HL-60 (cell line): ENCODE results near the gene INPP4B.

Experiments
- POLR2AphosphoS5 ChIP-seq: IDR thresholded peaks from 2 replicates; pipeline ENCODE4 v1.6.1; 2012; ENCODE audit warnings: low read depth
- TF ChIP-seq, protein P1 (sequence below): IDR thresholded peaks from one replicate; pipeline ENCODE4 v1.5.1; 2011; ENCODE audit warnings: low read length, control low read depth, inconsistent platforms; ENCODE audit not compliant: insufficient read depth

DNA sequence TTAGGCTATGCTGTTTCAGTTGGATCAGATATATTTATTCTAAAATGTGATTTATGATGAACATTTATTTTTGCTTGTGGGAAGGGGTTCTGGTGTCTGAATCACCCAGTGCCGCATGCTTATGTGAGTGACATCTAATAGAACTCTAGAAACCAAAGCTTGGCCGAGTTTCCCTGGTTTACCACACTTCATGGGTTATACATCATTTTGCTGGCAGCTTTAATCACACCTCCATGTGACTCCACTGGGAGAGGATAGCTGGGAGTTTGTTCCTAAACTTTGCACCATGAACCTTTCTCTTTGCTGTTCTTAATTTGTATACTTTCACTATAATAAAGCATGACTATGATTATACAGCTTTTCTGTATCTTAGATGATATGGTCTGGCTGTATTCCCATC, 382.9 kb downstream of the INPP4B start:
- TF ChIP-seq, protein P1, sequence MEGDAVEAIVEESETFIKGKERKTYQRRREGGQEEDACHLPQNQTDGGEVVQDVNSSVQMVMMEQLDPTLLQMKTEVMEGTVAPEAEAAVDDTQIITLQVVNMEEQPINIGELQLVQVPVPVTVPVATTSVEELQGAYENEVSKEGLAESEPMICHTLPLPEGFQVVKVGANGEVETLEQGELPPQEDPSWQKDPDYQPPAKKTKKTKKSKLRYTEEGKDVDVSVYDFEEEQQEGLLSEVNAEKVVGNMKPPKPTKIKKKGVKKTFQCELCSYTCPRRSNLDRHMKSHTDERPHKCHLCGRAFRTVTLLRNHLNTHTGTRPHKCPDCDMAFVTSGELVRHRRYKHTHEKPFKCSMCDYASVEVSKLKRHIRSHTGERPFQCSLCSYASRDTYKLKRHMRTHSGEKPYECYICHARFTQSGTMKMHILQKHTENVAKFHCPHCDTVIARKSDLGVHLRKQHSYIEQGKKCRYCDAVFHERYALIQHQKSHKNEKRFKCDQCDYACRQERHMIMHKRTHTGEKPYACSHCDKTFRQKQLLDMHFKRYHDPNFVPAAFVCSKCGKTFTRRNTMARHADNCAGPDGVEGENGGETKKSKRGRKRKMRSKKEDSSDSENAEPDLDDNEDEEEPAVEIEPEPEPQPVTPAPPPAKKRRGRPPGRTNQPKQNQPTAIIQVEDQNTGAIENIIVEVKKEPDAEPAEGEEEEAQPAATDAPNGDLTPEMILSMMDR: no peak
- TF ChIP-seq POLR2AphosphoS5: no peak
